ENCODE results near the gene PTPRN2.
"Not testable (repeated sequence)": the region's sequence is repeated elsewhere in the genome, so short reads cannot be mapped to it uniquely, and the experiment has no call there.

PTPRN2 gene

DNA sequence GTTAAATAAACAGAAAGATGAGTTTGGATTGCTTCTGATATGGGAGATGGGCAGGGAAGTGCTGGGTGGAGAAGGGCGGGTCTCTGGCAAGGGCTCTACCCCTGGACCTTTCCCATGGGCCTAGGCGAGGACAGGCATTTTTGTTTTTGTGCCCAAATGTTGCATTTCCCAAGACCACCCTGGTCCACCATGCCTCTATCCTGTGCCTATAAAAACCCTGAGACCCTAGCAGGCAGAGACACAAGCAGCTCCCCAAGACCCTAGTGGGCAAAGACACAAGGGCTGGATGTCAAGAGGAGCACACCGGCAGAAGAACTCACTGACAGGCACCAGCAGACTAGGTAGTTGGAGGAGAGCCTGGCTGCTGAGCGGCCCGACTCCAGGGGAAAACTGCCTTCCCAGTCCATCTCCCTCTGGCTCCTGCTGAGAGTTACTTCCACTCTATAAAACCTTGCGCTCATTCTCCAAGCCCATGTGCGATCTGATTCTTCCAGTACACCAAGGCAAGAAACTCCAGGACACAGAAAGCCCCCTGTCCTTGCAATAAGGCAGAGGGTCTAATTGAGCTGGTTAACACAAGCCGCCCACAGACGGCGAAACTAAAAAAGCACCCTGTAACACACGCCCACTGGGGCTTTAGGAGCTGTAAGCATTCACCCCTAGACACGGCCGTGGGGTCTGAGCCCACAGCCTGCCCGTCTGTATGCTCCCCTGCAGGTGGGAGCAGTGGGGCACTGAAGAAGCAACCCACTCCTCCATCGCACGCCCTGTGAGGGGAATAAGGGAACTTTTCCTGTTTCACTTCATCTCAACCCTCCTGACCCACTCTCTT, 291.4 kb downstream of the PTPRN2 start:
- Histone ChIP-seq H2BK15ac (replicated peaks; ENCODE audit: low read depth) (no peak overlapping the region), H3K23ac (ENCODE audit: low read length) (no peak overlapping the region), H2BK5ac (ENCODE audit: low read length) (no peak overlapping the region), H2AK5ac (ENCODE audit: low read length) (no peak overlapping the region), H3K9ac (ENCODE audit: low read length) (no peak overlapping the region), H3K27me3 (ENCODE audit: insufficient read depth, low read length, poor library complexity) (no peaks in the 10 kb centered on the region), H3K4me2 (ENCODE audit: low read length) (no peak overlapping the region), H3K79me1 (ENCODE audit: low read length) (no peaks in the 10 kb centered on the region), H4K8ac (ENCODE audit: low read depth, low read length) (no peak overlapping the region), H3K4me3 (ENCODE audit: low read length) (no peak overlapping the region), H3K36me3 (ENCODE audit: control insufficient read depth, insufficient read depth, low read length) (no peaks in the 10 kb centered on the region), H3K4ac (ENCODE audit: low read depth, low read length) (no peak overlapping the region), H2BK120ac (ENCODE audit: low read depth, low read length) (no peak overlapping the region), H3K27ac (ENCODE audit: low read depth, low read length) (no peak overlapping the region), H3K4me1 (ENCODE audit: control insufficient read depth, low read depth, low read length) (no peaks in the 10 kb centered on the region), H4K5ac (ENCODE audit: low read length) (no peak overlapping the region), H3K79me2 (ENCODE audit: control insufficient read depth, insufficient read depth, low read length) (no peaks in the 10 kb centered on the region), H3K18ac (ENCODE audit: low read length) (no peak overlapping the region), H3K56ac (ENCODE audit: low read length) (no peak overlapping the region)
- no CpG with 5 or more reads among the region's 16 CpGs for WGBS (ENCODE audit: extremely low coverage, insufficient coverage, low lambda C conversion rate)
- no peak for DNase-seq

GRCh38 chr7:158294468-158295215, 293.0 kb downstream of the PTPRN2 start:
- H3K36me3 ChIP-seq (ENCODE audit: control insufficient read depth, insufficient read depth, low read length); H3K23ac ChIP-seq (ENCODE audit: low read length); H3K4me1 ChIP-seq (ENCODE audit: control insufficient read depth, low read depth, low read length); H3K79me1 ChIP-seq (ENCODE audit: low read length); H2BK5ac ChIP-seq (ENCODE audit: low read length); H2BK15ac ChIP-seq (replicated peaks; ENCODE audit: low read depth); H3K27me3 ChIP-seq (ENCODE audit: insufficient read depth, low read length, poor library complexity); H2AK5ac ChIP-seq (ENCODE audit: low read length); DNase-seq; H2BK120ac ChIP-seq (ENCODE audit: low read depth, low read length); H3K4ac ChIP-seq (ENCODE audit: low read depth, low read length); H4K5ac ChIP-seq (ENCODE audit: low read length); H3K56ac ChIP-seq (ENCODE audit: low read length); H3K4me3 ChIP-seq (ENCODE audit: low read length); H3K18ac ChIP-seq (ENCODE audit: low read length); H3K4me2 ChIP-seq (ENCODE audit: low read length); H3K27ac ChIP-seq (ENCODE audit: low read depth, low read length); H4K8ac ChIP-seq (ENCODE audit: low read depth, low read length); H3K9ac ChIP-seq (ENCODE audit: low read length); H3K79me2 ChIP-seq (ENCODE audit: control insufficient read depth, insufficient read depth, low read length): not testable (repeated sequence)
- WGBS (ENCODE audit: extremely low coverage, insufficient coverage, low lambda C conversion rate) = no CpG with 5 or more reads among the region's 29 CpGs

GRCh38 chr7:158292948-158293347, 294.7 kb downstream of the PTPRN2 start:
- H2BK15ac ChIP-seq (replicated peaks; ENCODE audit: low read depth) = no peak overlapping the region
- H2BK120ac ChIP-seq (ENCODE audit: low read depth, low read length) = no peak overlapping the region
- H3K27ac ChIP-seq (ENCODE audit: low read depth, low read length) = no peak overlapping the region
- no peak overlapping the region for H3K9ac ChIP-seq (ENCODE audit: low read length)
- no peak overlapping the region for H3K18ac ChIP-seq (ENCODE audit: low read length)
- H2AK5ac ChIP-seq (ENCODE audit: low read length) = no peak overlapping the region
- no peak for DNase-seq
- no peak overlapping the region for H3K4me2 ChIP-seq (ENCODE audit: low read length)
- H3K4me3 ChIP-seq (ENCODE audit: low read length) = no peak overlapping the region
- H2BK5ac ChIP-seq (ENCODE audit: low read length) = no peak overlapping the region
- H3K56ac ChIP-seq (ENCODE audit: low read length) = no peak overlapping the region
- H3K4ac ChIP-seq (ENCODE audit: low read depth, low read length) = no peak overlapping the region
- H3K79me2 ChIP-seq (ENCODE audit: control insufficient read depth, insufficient read depth, low read length) = no peaks in the 10 kb centered on the region
- H3K36me3 ChIP-seq (ENCODE audit: control insufficient read depth, insufficient read depth, low read length) = no peaks in the 10 kb centered on the region
- H3K4me1 ChIP-seq (ENCODE audit: control insufficient read depth, low read depth, low read length) = no peaks in the 10 kb centered on the region
- no peaks in the 10 kb centered on the region for H3K79me1 ChIP-seq (ENCODE audit: low read length)
- H4K5ac ChIP-seq (ENCODE audit: low read length) = no peak overlapping the region
- no peaks in the 10 kb centered on the region for H3K27me3 ChIP-seq (ENCODE audit: insufficient read depth, low read length, poor library complexity)
- no CpG with 5 or more reads among the region's 5 CpGs for WGBS (ENCODE audit: extremely low coverage, insufficient coverage, low lambda C conversion rate)
- no peak overlapping the region for H3K23ac ChIP-seq (ENCODE audit: low read length)
- no peak overlapping the region for H4K8ac ChIP-seq (ENCODE audit: low read depth, low read length)

GRCh38 chr7:158291998-158292397, 295.6 kb downstream of the PTPRN2 start:
- Histone ChIP-seq H3K56ac (ENCODE audit: low read length) (no peak overlapping the region), H3K18ac (ENCODE audit: low read length) (no peak overlapping the region), H3K4me1 (ENCODE audit: control insufficient read depth, low read depth, low read length) (no peaks in the 10 kb centered on the region), H3K27me3 (ENCODE audit: insufficient read depth, low read length, poor library complexity) (no peaks in the 10 kb centered on the region), H2BK120ac (ENCODE audit: low read depth, low read length) (no peak overlapping the region), H3K79me2 (ENCODE audit: control insufficient read depth, insufficient read depth, low read length) (no peaks in the 10 kb centered on the region), H3K79me1 (ENCODE audit: low read length) (no peaks in the 10 kb centered on the region), H3K9ac (ENCODE audit: low read length) (no peak overlapping the region), H3K36me3 (ENCODE audit: control insufficient read depth, insufficient read depth, low read length) (no peaks in the 10 kb centered on the region), H4K5ac (ENCODE audit: low read length) (no peak overlapping the region), H2BK5ac (ENCODE audit: low read length) (no peak overlapping the region), H3K23ac (ENCODE audit: low read length) (no peak overlapping the region), H2BK15ac (replicated peaks; ENCODE audit: low read depth) (no peak overlapping the region), H3K4ac (ENCODE audit: low read depth, low read length) (no peak overlapping the region), H4K8ac (ENCODE audit: low read depth, low read length) (no peak overlapping the region), H2AK5ac (ENCODE audit: low read length) (no peak overlapping the region), H3K4me2 (ENCODE audit: low read length) (no peak overlapping the region), H3K27ac (ENCODE audit: low read depth, low read length) (no peak overlapping the region), H3K4me3 (ENCODE audit: low read length) (no peak overlapping the region)
- no CpG with 5 or more reads among the region's 4 CpGs for WGBS (ENCODE audit: extremely low coverage, insufficient coverage, low lambda C conversion rate)
- DNase-seq = no peak

GRCh38 chr7:158289761-158290523, 297.7 kb downstream of the PTPRN2 start:
- no peaks in the 10 kb centered on the region for H3K27me3 ChIP-seq (ENCODE audit: insufficient read depth, low read length, poor library complexity)
- no peak overlapping the region for H2BK120ac ChIP-seq (ENCODE audit: low read depth, low read length)
- no peak overlapping the region for H4K8ac ChIP-seq (ENCODE audit: low read depth, low read length)
- no peaks in the 10 kb centered on the region for H3K4me1 ChIP-seq (ENCODE audit: control insufficient read depth, low read depth, low read length)
- no peaks in the 10 kb centered on the region for H3K79me1 ChIP-seq (ENCODE audit: low read length)
- H2AK5ac ChIP-seq (ENCODE audit: low read length) = no peak overlapping the region
- H4K5ac ChIP-seq (ENCODE audit: low read length) = no peak overlapping the region
- no peak overlapping the region for H3K4me2 ChIP-seq (ENCODE audit: low read length)
- no peaks in the 10 kb centered on the region for H3K36me3 ChIP-seq (ENCODE audit: control insufficient read depth, insufficient read depth, low read length)
- no peak overlapping the region for H2BK5ac ChIP-seq (ENCODE audit: low read length)
- no peak overlapping the region for H3K23ac ChIP-seq (ENCODE audit: low read length)
- no peak overlapping the region for H3K9ac ChIP-seq (ENCODE audit: low read length)
- DNase-seq = no peak
- no peaks in the 10 kb centered on the region for H3K79me2 ChIP-seq (ENCODE audit: control insufficient read depth, insufficient read depth, low read length)
- H3K27ac ChIP-seq (ENCODE audit: low read depth, low read length) = no peak overlapping the region
- H3K4ac ChIP-seq (ENCODE audit: low read depth, low read length) = no peak overlapping the region
- no CpG with 5 or more reads among the region's 5 CpGs for WGBS (ENCODE audit: extremely low coverage, insufficient coverage, low lambda C conversion rate)
- no peak overlapping the region for H3K18ac ChIP-seq (ENCODE audit: low read length)
- no peak overlapping the region for H3K56ac ChIP-seq (ENCODE audit: low read length)
- H2BK15ac ChIP-seq (replicated peaks; ENCODE audit: low read depth) = no peak overlapping the region
- H3K4me3 ChIP-seq (ENCODE audit: low read length) = no peak overlapping the region
